ENCODE measurements around the gene AUTS2. TPM values are rescaled to one million over a fixed set of nuclear protein-coding genes. Genes with fewer than 3 reads are reported as not detected.

Gene AUTS2
- total RNA-seq, 4 donors from 2014 or later, result 29.8 to 114 (median 59.4) TPM

GRCh38 chr7:70805360-70805759, 1207.1 kb downstream of the AUTS2 start:
- in situ Hi-C loops (cut with MboI; ENCODE audit: low pct_ligation_motif_present in 1 of 4, low pct_unique_long_range_greater_than_20kb in 1 of 4, low sequenced_read_pairs in 3 of 4) (no loop called here), intact Hi-C loops (cut with DNase I; ENCODE audit: low total_unique reads) (no loop called here)
- Histone ChIP-seq H3K9me3 (peaks cover 3 to 7% of the 10 kb centered on the region in 2 donors), H3K27me3 (peaks cover 3% of the 10 kb centered on the region), H3K36me3 (no peaks in the 10 kb centered on the region), H3K27ac (no peak overlapping the region), H3K4me1 (no peaks in the 10 kb centered on the region), H3K4me3 (no peak overlapping the region)
- DNase-seq, result no peak
- TF ChIP-seq POLR2AphosphoS5 (IDR thresholded peaks at IDR 0.05) (no peak), EP300 (IDR thresholded peaks at IDR 0.05; ENCODE audit: low read depth) (no peak)
- TF ChIP-seq, protein P1, sequence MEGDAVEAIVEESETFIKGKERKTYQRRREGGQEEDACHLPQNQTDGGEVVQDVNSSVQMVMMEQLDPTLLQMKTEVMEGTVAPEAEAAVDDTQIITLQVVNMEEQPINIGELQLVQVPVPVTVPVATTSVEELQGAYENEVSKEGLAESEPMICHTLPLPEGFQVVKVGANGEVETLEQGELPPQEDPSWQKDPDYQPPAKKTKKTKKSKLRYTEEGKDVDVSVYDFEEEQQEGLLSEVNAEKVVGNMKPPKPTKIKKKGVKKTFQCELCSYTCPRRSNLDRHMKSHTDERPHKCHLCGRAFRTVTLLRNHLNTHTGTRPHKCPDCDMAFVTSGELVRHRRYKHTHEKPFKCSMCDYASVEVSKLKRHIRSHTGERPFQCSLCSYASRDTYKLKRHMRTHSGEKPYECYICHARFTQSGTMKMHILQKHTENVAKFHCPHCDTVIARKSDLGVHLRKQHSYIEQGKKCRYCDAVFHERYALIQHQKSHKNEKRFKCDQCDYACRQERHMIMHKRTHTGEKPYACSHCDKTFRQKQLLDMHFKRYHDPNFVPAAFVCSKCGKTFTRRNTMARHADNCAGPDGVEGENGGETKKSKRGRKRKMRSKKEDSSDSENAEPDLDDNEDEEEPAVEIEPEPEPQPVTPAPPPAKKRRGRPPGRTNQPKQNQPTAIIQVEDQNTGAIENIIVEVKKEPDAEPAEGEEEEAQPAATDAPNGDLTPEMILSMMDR (IDR thresholded peaks at IDR 0.05), result no peak
- 57 to 70% methylated on average over 6 to 7 of the region's 7 CpGs for WGBS, 2 donors (ENCODE audit: low coverage in 1 of 2)

DNA sequence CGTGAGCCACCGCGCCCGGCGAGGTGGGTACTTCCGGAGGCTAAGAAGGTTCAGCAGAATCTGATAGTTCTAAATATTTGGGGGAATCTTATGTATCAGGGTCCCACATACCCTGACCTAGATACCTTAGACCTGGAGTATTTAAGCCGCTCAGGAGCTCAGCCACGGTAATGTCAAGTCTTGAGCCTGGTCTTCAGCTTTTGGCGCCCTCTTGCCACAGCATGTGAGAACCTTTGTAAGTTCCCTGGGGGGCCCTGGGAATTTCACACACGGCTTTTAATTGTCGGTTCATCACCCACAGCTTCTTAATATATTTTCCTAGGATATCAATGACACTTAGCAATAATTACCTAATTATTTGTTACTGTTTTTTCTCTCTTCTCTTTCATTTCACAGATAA, 1209.4 kb downstream of the AUTS2 start:
- 80 to 96% methylated on average over 3 to 11 of the region's 11 CpGs for WGBS, 2 donors (ENCODE audit: low coverage in 1 of 2)
- Histone ChIP-seq H3K36me3 (no peaks in the 10 kb centered on the region), H3K27ac (no peak overlapping the region), H3K27me3 (peaks cover 5% of the 10 kb centered on the region), H3K9me3 (peaks cover 0 to 3% of the 10 kb centered on the region in 2 donors), H3K4me3 (no peak overlapping the region), H3K4me1 (no peaks in the 10 kb centered on the region)
- DNase-seq, result no peak
- intact Hi-C loops (cut with DNase I; ENCODE audit: low total_unique reads), result no loop called here
- TF ChIP-seq POLR2AphosphoS5 (IDR thresholded peaks at IDR 0.05) (no peak), EP300 (IDR thresholded peaks at IDR 0.05; ENCODE audit: low read depth) (no peak), POLR2A (IDR thresholded peaks at IDR 0.05) (no peak)
- TF ChIP-seq, protein P1 (IDR thresholded peaks at IDR 0.05), result no peak
- in situ Hi-C loops (cut with MboI; ENCODE audit: low pct_ligation_motif_present in 1 of 4, low pct_unique_long_range_greater_than_20kb in 1 of 4, low sequenced_read_pairs in 3 of 4), result no loop called here

- Histone ChIP-seq H3K9me3 (no peaks in the 10 kb centered on the region), H3K4me1 (no peaks in the 10 kb centered on the region), H3K36me3 (no peaks in the 10 kb centered on the region), H3K4me3 (no peak overlapping the region), H3K27me3 (peaks cover 5% of the 10 kb centered on the region), H3K27ac (no peak overlapping the region)
- in situ Hi-C loops (cut with MboI; ENCODE audit: low pct_ligation_motif_present in 1 of 4, low pct_unique_long_range_greater_than_20kb in 1 of 4, low sequenced_read_pairs in 3 of 4) (no loop called here), intact Hi-C loops (cut with DNase I; ENCODE audit: low total_unique reads) (no loop called here)
- 44 to 56% methylated on average over 6 of the region's 6 CpGs for WGBS, 2 donors (ENCODE audit: low coverage in 1 of 2)
- DNase-seq, result no peak
- no peak for TF ChIP-seq POLR2AphosphoS5 (IDR thresholded peaks at IDR 0.05)
- TF ChIP-seq, protein P1 (IDR thresholded peaks at IDR 0.05), result no peak
- TF ChIP-seq EP300 (IDR thresholded peaks at IDR 0.05; ENCODE audit: low read depth), result no peak
- TF ChIP-seq POLR2A (IDR thresholded peaks at IDR 0.05), result no peak
These were observed 1210.6 kb downstream of the AUTS2 start for GRCh38 chr7:70808876-70809275.

DNA sequence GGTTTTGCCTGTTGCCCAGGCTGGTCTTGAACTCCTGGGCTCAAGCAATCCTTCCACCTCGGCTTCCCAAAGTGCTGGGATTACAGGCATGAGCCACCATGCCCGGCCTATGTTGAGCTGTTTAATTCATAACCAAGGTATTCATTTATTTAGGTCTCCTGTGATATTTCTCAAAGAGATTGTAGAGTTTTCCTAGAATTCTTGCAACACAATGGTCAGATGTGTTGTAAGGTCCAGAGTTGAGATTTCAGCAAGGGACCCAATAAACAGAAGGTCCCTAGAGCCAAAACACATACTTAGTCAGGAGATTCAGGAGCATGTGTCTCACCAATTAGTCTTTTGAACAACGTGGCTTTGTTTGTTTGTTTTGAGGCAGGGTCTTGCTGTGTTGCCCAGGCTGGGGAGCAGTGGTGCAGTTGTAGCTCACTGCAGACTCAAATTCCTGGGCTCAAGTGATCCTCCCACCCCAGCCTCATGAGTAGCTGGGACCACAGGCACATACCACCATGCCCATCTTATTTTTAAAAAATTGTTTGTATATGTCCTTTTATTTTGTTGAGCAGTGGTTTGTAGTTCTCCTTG, 1212.4 kb downstream of the AUTS2 start:
- Histone ChIP-seq H3K9me3 (no peaks in the 10 kb centered on the region), H3K27ac (no peak overlapping the region), H3K4me1 (no peaks in the 10 kb centered on the region), H3K4me3 (no peak overlapping the region), H3K27me3 (peaks cover 5% of the 10 kb centered on the region), H3K36me3 (no peaks in the 10 kb centered on the region)
- 52 to 72% methylated on average over 3 of the region's 3 CpGs for WGBS, 2 donors (ENCODE audit: low coverage in 1 of 2)
- DNase-seq, result no peak
- TF ChIP-seq POLR2AphosphoS5 (IDR thresholded peaks at IDR 0.05) (no peak), POLR2A (IDR thresholded peaks at IDR 0.05) (no peak), EP300 (IDR thresholded peaks at IDR 0.05; ENCODE audit: low read depth) (no peak)
- TF ChIP-seq, protein P1 (IDR thresholded peaks at IDR 0.05), result no peak
- in situ Hi-C loops (cut with MboI; ENCODE audit: low pct_ligation_motif_present in 1 of 4, low pct_unique_long_range_greater_than_20kb in 1 of 4, low sequenced_read_pairs in 3 of 4), result no loop called here
- intact Hi-C loops (cut with DNase I; ENCODE audit: low total_unique reads), result no loop called here
